ENCODE results near the gene LIF. TPM values are rescaled to one million over a fixed set of nuclear protein-coding genes. Genes with fewer than 3 reads are reported as not detected.

The LIF gene
- total and polyA plus RNA-seq, 2 of the 4 experiments (the other 2 are of a cell fraction) = 130 to 214 TPM

- Histone ChIP-seq H2BK5ac (ENCODE audit: low read depth, low read length, poor library complexity, severe bottlenecking) (peak overlapping the region; percentile 99), H3K79me1 (ENCODE audit: low read depth in 1 of 2, low read length in 2 of 2) (peaks cover 0 to 18% of the 10 kb centered on the region in 2 experiments; a peak in 2 of 4 replicates), H3K36me3 (ENCODE audit: control insufficient read depth, insufficient read depth, low read length) (no peaks in the 10 kb centered on the region), H2BK120ac (ENCODE audit: low read depth, low read length) (peak overlapping the region; percentile 100), H2BK20ac (ENCODE audit: low read depth, low read length) (peak overlapping the region; percentile 99), H2AK9ac (replicated peaks; ENCODE audit: low read depth, low read length, poor library complexity) (peak overlapping the region; percentile 86), H4K8ac (ENCODE audit: low read depth in 2 of 2, low read length in 2 of 2) (peak overlapping the region; percentile 95 to 99), H3K4me3 (ENCODE audit: insufficient read depth, low read depth, low read length) (no peak overlapping the region), H4K20me1 (ENCODE audit: insufficient read depth, low read length) (no peaks in the 10 kb centered on the region), H3K14ac (replicated peaks; ENCODE audit: low read depth, low read length) (peak overlapping the region; percentile 94), H3K4me1 (ENCODE audit: control insufficient read depth, insufficient read depth, low read length) (peaks cover 54% of the 10 kb centered on the region), H2AK5ac (ENCODE audit: low read depth, low read length) (peak overlapping the region; percentile 84), H3K9ac (ENCODE audit: low read depth, low read length) (peak overlapping the region; percentile 73), H3K9me1 (ENCODE audit: insufficient read depth, low read length) (peaks cover 42% of the 10 kb centered on the region), H2BK15ac (ENCODE audit: low read depth, low read length) (peak overlapping the region; percentile 16; the same call in 2 of the 3 replicates), H3K4ac (ENCODE audit: low read depth, low read length) (peak overlapping the region; percentile 99), H3K9me3 (ENCODE audit: control insufficient read depth, insufficient read depth, low read length) (peaks cover 3% of the 10 kb centered on the region), H4K91ac (ENCODE audit: insufficient read depth, low read depth, low read length) (peak overlapping the region; percentile 99), H3K27me3 (ENCODE audit: control insufficient read depth, insufficient read depth, low read length) (no peaks in the 10 kb centered on the region), H3K4me2 (ENCODE audit: low read depth, low read length) (peak overlapping the region; percentile 5), H3K23ac (ENCODE audit: low read depth, low read length) (peak overlapping the region; percentile 88), H3K18ac (ENCODE audit: low read depth, low read length) (peak overlapping the region; percentile 97), H3K56ac (ENCODE audit: extremely low read depth, insufficient read depth, low read length) (peak overlapping the region; percentile 96), H3K27ac (ENCODE audit: insufficient read depth, low read length) (peak overlapping the region; percentile 97), H4K5ac (ENCODE audit: low read depth, low read length) (peak overlapping the region; percentile 84), H2AFZ (replicated peaks; ENCODE audit: low read length, poor library complexity) (peak overlapping the region; percentile 74)
- no TSS peak for BruUV-seq (replicated peaks)
- peak; percentile 63 for ATAC-seq (ENCODE audit: low read depth)
- in situ Hi-C loops (cut with MboI; ENCODE audit: low sequenced_read_pairs) (no loop called here), intact Hi-C loops (cut with micrococcal nuclease) (loop anchor here (1.0 to 2.0 kb wide), 4 partner anchors 9 to 91 kb away; partner anchors contain the start of gene LIF), dilution Hi-C loops (cut with HindIII; ENCODE audit: low sequenced_read_pairs, unreplicated experiment) (no loop called here)
- DNase-seq = peak; percentile 100
- ChIA-PET CTCF (interaction anchor here (0.7 to 1.8 kb wide), 4 partner anchors 9 to 1682 kb away, joined by 3 to 9 read pairs (median 5); no protein-coding TSS in a partner anchor), POLR2A (ENCODE audit: unreplicated experiment) (interaction anchor here (0.6 to 1.6 kb wide), 8 partner anchors 9 to 38 kb away, joined by 3 to 8 read pairs (median 5); no protein-coding TSS in a partner anchor)
- WGBS, 2 experiments (ENCODE audit: extremely low coverage in 2 of 2, insufficient read length in 1 of 2) = 0% methylated on average over 4 of the region's 25 CpGs; no CpG with 5 or more reads in 1 of the 2 experiments
- TF ChIP-seq CTCF (conservative IDR thresholded peaks at IDR 0.05; ENCODE audit: low read depth, low read length) (no peak), NFE2L2 (IDR thresholded peaks at IDR 0.05; ENCODE audit: low read depth, low read length) (no peak), RCOR1 (IDR thresholded peaks at IDR 0.05; ENCODE audit: insufficient replicate concordance, low read length) (peak; percentile 23), RFX5 (IDR thresholded peaks at IDR 0.05; ENCODE audit: low read depth, low read length) (no peak), BHLHE40 (IDR thresholded peaks at IDR 0.05; ENCODE audit: low read depth, low read length) (peak; percentile 89), SMC3 (IDR thresholded peaks at IDR 0.05; ENCODE audit: low read depth, low read length) (peak; percentile 13), FOS (IDR thresholded peaks at IDR 0.05; ENCODE audit: low read depth, low read length) (peak; percentile 93), POLR2A (IDR thresholded peaks at IDR 0.05; ENCODE audit: low read depth, low read length) (no peak; the same call in 1 of the 2 replicates), CEBPB (IDR thresholded peaks at IDR 0.05; ENCODE audit: low read depth, low read length) (peak; percentile 99), MXI1 (IDR thresholded peaks at IDR 0.05; ENCODE audit: borderline replicate concordance, low read depth, low read length) (0 out of 2 replicates have a peak, but pooled peaks have one; percentile 35), MAZ (IDR thresholded peaks at IDR 0.05; ENCODE audit: borderline replicate concordance, low read depth, low read length) (peak; percentile 74; the same call in 1 of the 2 replicates), RAD21 (IDR thresholded peaks at IDR 0.05; ENCODE audit: low read length) (peak; percentile 23; the same call in 1 of the 2 replicates), MAFK (IDR thresholded peaks at IDR 0.05; ENCODE audit: low read depth, low read length) (peak; percentile 29; the same call in 1 of the 2 replicates), USF2 (IDR thresholded peaks at IDR 0.05; ENCODE audit: low read depth, low read length) (peak; percentile 54; the same call in 1 of the 2 replicates)
Measured at GRCh38 chr22:30205281-30206115, 41.1 kb downstream of the LIF start.
